C4-2B (cell line): Measurements from ENCODE around the gene TNFRSF8.

ENCODE experiments used
- ZFX ChIP-seq: fragments of 450-650 bp; IDR thresholded peaks from 2 replicates; pipeline ENCODE4 v1.6.1; 2017
- TF ChIP-seq, protein P1 (sequence below): fragments of 450-650 bp; conservative IDR thresholded peaks from 2 replicates; pipeline ENCODE4 v1.5.1; 2017; ENCODE audit warnings: mild to moderate bottlenecking

DNA sequence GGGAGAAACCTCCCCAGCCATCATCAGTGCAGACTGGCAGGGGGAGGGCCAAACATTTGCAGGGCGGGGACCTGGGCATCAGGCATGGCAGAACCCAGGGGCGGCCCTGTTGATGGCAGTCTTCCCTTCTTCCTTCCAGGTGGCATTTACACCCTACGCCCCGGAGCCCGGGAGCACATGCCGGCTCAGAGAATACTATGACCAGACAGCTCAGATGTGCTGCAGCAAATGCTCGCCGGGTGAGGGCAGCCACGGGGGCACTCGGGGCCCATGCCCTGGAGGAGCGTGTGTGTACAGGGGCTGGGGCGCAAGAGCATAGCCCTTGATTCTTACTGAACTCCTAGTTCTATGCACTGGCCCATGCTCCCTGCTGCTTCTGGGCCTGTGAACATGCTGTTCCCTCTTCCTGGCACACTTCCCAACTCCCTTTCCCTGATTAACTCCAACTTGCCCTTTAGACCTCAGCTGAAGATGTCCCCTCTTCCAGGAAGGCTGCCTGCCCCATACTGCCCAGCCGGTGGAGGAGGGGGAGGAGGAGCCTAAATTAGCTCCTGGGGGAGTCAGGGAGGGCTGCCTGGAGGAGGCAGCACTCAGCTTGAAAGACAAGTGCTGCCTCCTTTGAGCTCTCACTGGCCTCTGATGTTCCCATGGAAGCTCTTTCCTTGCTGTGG lies 125.7 kb downstream of the TNFRSF8 start:
- TF ChIP-seq, protein P1, sequence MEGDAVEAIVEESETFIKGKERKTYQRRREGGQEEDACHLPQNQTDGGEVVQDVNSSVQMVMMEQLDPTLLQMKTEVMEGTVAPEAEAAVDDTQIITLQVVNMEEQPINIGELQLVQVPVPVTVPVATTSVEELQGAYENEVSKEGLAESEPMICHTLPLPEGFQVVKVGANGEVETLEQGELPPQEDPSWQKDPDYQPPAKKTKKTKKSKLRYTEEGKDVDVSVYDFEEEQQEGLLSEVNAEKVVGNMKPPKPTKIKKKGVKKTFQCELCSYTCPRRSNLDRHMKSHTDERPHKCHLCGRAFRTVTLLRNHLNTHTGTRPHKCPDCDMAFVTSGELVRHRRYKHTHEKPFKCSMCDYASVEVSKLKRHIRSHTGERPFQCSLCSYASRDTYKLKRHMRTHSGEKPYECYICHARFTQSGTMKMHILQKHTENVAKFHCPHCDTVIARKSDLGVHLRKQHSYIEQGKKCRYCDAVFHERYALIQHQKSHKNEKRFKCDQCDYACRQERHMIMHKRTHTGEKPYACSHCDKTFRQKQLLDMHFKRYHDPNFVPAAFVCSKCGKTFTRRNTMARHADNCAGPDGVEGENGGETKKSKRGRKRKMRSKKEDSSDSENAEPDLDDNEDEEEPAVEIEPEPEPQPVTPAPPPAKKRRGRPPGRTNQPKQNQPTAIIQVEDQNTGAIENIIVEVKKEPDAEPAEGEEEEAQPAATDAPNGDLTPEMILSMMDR, result no peak
- TF ChIP-seq ZFX, result 0 out of 2 replicates have a peak, but pooled peaks have one; percentile 36
